ENCODE data around the gene MST1.

Gene MST1

DNA sequence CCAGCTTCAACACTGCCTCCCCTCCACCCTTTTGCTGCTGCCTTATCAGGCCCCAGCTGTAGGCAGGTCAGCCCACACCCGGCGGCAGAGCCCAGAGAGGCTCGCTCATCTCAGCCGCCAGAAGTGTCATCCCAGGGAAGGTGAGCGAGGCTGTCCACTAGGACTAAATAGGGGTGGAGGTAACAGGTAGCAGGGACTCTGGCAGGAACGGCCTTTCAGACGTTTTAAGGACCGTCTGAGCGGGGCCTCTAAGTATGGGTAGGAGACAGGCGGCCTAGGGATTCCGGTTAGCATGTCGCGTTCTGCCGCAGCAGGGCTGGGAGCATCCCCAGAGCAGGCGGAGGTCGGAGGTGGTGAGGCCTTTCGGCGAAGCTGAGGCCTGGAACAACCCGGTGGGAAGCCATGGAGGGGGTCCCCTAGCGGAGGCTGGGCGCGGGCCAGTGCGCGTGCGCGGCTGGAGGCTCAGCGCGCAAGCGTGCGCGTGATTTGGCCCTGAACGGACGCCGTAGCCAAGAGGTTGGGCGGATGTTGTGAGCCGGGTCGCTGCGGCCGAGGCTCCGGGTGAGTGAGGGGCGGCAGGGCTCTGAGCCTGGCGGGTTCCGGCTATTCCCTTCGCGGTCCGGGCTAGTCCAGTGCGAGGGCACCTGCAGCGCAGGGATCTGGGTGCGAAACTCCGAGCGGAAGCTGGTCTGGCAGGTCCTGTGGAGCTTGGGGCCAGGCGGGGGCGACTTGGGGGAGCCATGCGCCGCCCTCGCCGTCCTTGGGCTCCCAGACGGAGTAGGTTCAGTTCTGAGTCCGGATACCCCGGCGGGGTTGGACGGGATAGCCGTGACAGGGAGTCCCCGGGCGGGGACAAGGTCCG is at the start of gene MST1, which contains the start of gene RNF123:
MST1 (minus strand) TSS at position 429 of the 862 bp plus-strand sequence. CDS start 783 bp downstream, outside the sequence.
RNF123 (plus strand) TSS at position 512 of the 862 bp plus-strand sequence. CDS start 1,609 bp downstream, outside the sequence.
- FAIRE-seq (no peak), DNase-seq (ENCODE audit: insufficient read length, low spot score) (peak; percentile 86)

- DNase-seq (ENCODE audit: insufficient read length, low spot score) = no peak
- FAIRE-seq = peak; percentile 72
Measured at GRCh38 chr3:49738067-49738713, 48.9 kb upstream of the MST1 start.

GRCh38 chr3:49734752-49735151 is 45.5 kb upstream of the MST1 start:
- FAIRE-seq = no peak
- DNase-seq (ENCODE audit: insufficient read length, low spot score) = no peak

DNA sequence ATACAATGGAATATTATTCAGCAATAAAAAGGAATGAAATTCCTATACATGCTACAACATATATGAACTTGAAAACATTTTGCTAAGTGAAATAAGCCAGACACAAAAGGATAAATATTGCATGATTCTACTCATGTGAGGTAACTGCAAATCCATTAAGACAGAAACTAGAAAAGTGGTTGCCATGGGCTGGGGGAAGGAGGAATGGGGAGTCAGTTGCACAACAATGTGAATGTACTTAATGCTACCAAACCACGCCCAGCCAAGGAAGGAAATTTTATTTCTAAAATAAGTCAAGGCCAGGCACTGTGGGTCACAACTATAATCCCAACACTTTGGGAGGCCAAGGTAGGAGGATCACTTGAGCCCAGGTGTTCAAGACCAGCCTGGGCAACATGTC is 44.3 kb upstream of the MST1 start:
- FAIRE-seq (peak; percentile 54), DNase-seq (ENCODE audit: insufficient read length, low spot score) (no peak)

GRCh38 chr3:49732597-49732996 is 43.3 kb upstream of the MST1 start:
- FAIRE-seq (no peak), DNase-seq (ENCODE audit: insufficient read length, low spot score) (no peak)

DNA sequence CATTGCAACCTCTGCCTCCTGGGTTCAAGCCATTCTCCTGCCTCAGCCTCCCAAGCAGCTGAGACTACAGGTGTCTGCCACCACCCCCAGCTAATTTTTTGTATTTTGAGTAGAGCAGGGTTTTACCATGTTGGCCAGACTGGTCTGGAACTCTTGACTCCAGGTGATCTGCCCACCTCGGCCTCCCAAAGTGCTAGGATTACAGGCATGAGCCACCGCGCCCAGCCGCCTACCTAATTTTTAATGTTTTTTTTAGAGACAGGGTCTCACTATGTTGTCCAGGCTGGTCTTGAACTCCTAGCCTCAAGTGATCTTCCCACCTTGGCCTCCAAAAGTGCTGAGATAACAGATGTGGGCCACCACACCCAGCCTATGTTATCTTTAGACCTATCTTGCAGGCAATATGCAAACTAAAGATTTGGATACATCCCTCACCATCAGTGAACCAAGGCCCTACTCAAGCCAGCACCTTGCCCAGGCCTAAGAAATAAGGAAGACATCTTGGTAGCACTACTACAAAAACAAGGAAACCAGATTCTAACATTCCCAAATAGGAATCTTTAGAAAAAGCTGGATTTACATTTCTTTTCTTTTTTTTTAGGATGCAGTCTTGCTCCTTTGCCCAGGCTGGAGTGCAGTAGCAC is 40.8 kb upstream of the MST1 start:
- DNase-seq (ENCODE audit: insufficient read length, low spot score) (no peak), FAIRE-seq (no peak)

DNA sequence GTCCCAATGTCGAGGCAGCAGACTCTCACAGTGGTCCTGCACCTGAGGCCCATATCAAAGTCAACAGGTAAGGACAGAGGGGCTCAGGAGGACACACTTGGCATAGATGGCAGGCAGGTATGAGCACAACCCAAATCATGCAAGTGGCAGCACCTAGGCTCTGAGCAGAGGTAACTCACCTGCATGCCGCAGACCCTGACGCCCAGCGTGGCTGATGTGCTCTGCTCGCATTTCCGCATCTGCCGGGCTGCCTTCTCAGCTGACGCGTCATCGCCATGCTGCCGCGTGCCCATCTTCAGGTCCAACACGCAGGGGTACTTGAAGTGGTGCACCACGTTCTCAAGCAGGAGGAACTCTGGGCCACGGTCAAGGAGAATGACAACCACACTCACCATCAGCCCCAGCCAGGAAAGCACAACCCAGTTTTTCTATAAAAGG is 38.7 kb upstream of the MST1 start:
- FAIRE-seq = no peak
- DNase-seq (ENCODE audit: insufficient read length, low spot score) = no peak

GRCh38 chr3:49727154-49727923 is 38.1 kb upstream of the MST1 start:
- no peak for DNase-seq (ENCODE audit: insufficient read length, low spot score)
- no peak for FAIRE-seq

- DNase-seq (ENCODE audit: insufficient read length, low spot score) (no peak), FAIRE-seq (no peak)
Measured at GRCh38 chr3:49725906-49726681, 36.8 kb upstream of the MST1 start.

DNA sequence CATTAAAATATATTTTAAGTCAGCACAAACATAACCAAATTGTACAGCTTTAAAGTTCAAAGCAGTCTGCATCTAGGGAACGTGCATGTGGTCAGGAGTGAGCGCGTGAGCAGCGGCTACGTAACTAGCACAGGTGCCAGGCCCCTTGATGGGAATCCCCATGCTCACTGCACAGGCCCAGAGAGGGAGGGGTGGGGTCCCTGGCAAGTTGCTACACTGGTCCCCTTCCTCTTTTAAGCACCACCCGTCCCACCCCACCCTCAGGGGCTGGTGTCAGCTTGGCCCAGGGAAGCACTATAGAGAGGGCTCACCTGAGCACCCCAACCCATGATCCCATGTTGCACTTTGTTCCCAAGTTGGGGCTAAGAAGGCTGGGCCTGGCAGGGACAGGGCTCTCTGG is 35.3 kb upstream of the MST1 start:
- DNase-seq (ENCODE audit: insufficient read length, low spot score) = no peak
- no peak for FAIRE-seq

- FAIRE-seq (peak; percentile 99), DNase-seq (ENCODE audit: insufficient read length, low spot score) (peak; percentile 97)
Measured at GRCh38 chr3:49723628-49724551, 34.6 kb upstream of the MST1 start, which contains the start of gene GMPPB. GMPPB (minus strand) TSS chr3:49723951; CDS start chr3:49723726, 225 bp downstream.

- DNase-seq (ENCODE audit: insufficient read length, low spot score) (no peak), FAIRE-seq (peak; percentile 64)
Measured at GRCh38 chr3:49723296-49723627, 34.0 kb upstream of the MST1 start.

GRCh38 chr3:49722896-49723295 is 33.6 kb upstream of the MST1 start:
- FAIRE-seq = no peak
- DNase-seq (ENCODE audit: insufficient read length, low spot score) = no peak

GRCh38 chr3:49721896-49722781 is 32.9 kb upstream of the MST1 start:
- DNase-seq (ENCODE audit: insufficient read length, low spot score) (no peak), FAIRE-seq (no peak)

- no peak for FAIRE-seq
- no peak for DNase-seq (ENCODE audit: insufficient read length, low spot score)
Measured at GRCh38 chr3:49721596-49721895, 32.3 kb upstream of the MST1 start.

DNA sequence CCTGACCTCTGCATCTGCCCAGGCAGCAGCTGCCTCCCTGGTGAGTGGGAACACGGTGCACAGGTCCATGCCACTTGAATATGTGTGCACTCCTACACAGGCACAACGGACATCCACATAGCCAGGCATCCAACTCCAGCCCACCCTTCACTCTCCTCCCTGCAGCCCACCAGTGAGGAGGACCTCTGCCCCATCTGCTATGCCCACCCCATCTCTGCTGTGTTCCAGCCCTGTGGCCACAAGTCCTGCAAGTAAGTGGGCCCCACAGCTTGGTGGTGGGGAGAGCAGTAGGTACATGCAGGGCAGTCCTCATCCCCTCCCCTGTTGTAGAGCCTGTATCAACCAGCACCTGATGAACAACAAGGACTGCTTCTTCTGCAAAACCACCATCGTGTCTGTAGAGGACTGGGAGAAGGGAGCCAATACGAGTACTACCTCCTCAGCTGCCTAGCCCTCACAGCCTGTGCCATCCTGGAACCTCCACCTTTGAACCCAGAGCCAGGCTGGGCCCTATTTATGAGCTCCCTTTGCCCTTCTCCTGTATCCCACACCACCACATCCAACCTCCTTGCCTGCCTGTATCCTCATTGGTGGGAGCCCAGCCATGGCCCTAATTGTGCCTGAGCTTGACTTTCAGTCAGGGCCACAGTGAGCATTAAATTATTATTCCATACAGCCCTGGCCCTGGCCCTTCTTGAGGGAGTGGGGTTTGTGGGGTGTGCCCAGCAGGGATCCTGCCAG is 31.8 kb upstream of the MST1 start:
- FAIRE-seq = no peak

DNA sequence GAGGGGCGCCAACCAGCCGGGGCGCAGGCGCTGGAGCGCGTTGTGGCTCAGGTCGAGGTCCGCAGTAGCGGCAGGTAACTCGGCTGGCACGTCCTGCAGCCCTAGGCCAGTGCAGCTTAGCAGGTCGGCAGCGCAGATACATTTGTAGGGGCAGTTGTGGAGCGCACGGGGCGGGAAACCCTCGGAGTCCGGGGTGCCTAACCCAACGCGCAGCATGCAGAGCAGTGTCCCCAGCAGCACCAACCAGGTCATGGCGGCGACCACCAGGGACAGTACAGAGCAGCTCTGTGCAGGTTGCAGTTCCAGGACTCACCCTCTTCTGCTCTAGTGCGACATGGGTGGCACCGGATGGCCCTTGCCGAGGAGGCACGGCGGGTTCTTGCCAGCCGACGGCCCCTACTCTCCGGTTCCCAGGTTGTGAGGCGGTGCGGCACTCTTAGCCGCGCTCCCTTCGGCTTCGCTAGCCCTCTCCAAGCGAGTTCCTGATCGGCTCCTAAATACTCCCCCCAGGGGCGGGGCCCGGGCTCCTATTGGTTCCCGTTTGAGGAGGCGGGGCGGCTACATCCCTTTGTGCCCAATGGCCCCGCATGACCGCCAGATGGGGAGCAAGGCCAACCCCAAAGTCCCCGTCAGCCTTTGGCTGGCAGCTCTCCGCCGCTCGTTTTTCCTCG is 30.1 kb upstream of the MST1 start, which contains the start of gene AMIGO3:
AMIGO3 (minus strand) TSS at position 471 of the 671 bp plus-strand sequence; CDS start at position 252, 219 bp downstream.
- peak; percentile 90 for DNase-seq (ENCODE audit: insufficient read length, low spot score)
- FAIRE-seq = peak; percentile 48

More for the DNA sequence above, 31.8 kb upstream of the MST1 start:
- DNase-seq (ENCODE audit: insufficient read length, low spot score) = no peak

Measured in HTR-8/SVneo (cell line).